Measurements from ENCODE around the gene MICALL2.

- TF ChIP-seq CTCF (conservative IDR thresholded peaks at IDR 0.05; ENCODE audit: low read length) (no peak), EZH2phosphoT487 (IDR thresholded peaks at IDR 0.05; ENCODE audit: borderline replicate concordance) (no peak)
These were observed 66.7 kb downstream of the MICALL2 start for GRCh38 chr7:1392556-1392955.
